ENCODE results near the gene GLB1L3. TPM values are rescaled to one million over a fixed set of nuclear protein-coding genes. Genes with fewer than 3 reads are reported as not detected.
"Not testable (repeated sequence)": the region's sequence is repeated elsewhere in the genome, so short reads cannot be mapped to it uniquely, and the experiment has no call there.

GLB1L3 gene
- total RNA-seq, 4 donors from 2014 or later, result not detected

- Histone ChIP-seq H3K9me3 (peaks cover 0 to 6% (median 0%) of the 10 kb centered on the region in 4 donors), H3K27ac (no peak overlapping the region), H3K4me3 (no peak overlapping the region), H3K36me3 (no peaks in the 10 kb centered on the region), H3K4me1 (peaks cover 0 to 2% (median 0%) of the 10 kb centered on the region in 4 donors), H3K27me3 (peaks cover 0 to 39% of the 10 kb centered on the region in 2 donors)
- 78 to 79% methylated on average over 22 of the region's 22 CpGs for WGBS, 2 donors
- no peak for DNase-seq (ENCODE audit: low spot score in 2 of 2)
- no peak for TF ChIP-seq POLR2A (IDR thresholded peaks at IDR 0.05)
- no peak for TF ChIP-seq CTCF (IDR thresholded peaks at IDR 0.05)
- no peak for TF ChIP-seq EP300 (IDR thresholded peaks at IDR 0.05)
These were observed 6.2 kb downstream of the GLB1L3 start for GRCh38 chr11:134282121-134283045.

DNA sequence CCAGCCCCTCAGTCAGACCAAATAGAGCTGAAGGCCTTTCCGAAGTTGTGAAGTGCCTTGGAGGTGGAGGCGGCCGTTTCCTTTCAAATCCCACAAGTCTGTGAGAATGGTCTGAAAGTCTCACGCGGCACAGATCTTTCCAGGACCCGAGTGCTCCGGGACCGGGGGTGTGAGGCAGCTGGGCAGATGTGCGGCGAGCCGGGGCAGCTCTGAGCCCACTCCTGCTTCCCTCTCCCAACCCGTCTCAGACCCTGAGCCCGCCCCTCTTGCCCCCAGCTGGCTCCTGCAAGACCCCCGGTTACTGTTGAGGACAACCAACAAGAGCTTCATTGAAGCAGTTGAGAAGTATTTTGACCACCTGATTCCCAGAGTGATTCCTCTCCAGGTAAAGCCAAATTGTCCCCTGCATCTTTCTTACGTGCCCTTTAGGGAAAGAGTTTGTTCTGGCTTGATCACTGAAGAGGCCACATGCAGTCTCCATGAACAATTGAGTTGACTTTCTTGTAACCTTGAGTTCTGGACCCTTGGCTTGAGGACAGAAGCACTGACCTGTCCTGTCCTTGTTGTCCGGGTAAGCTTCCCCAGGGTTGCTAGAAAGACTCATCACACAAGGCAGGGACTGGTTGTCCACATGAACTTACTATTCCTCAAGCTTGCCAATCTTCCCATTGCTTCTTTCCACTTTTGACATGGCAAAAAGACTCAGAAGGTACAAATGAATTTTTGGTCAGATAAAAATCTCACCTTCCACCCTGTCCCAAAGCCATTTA lies 7.5 kb downstream of the GLB1L3 start:
- Histone ChIP-seq H3K9me3 (no peaks in the 10 kb centered on the region), H3K4me1 (no peaks in the 10 kb centered on the region), H3K36me3 (no peaks in the 10 kb centered on the region), H3K27me3 (peaks cover 0 to 27% of the 10 kb centered on the region in 2 donors), H3K4me3 (no peak overlapping the region), H3K27ac (no peak overlapping the region)
- DNase-seq (ENCODE audit: low spot score in 2 of 2), result no peak
- TF ChIP-seq POLR2A (IDR thresholded peaks at IDR 0.05), result no peak
- WGBS, 2 donors, result 75 to 79% methylated on average over 16 of the region's 16 CpGs

DNA sequence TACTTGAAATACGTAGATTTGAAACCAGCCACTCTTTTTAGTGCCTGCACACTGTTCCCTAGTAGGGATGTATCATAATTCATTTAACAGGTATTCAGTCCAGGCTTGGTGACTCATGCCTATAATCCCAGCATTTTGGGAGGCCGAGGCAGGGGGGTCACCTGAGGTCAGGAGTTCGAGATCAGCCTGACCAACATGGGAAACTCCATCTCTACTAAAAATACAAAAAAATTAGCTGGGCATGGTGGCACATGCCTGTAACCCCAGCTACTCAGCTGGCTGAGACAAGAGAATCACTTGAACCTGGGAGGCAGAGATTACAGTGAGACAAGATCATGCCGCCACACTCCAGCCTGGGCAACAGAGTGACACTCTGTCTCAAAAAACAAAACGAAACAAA lies 8.2 kb downstream of the GLB1L3 start:
- H3K36me3 ChIP-seq; DNase-seq (ENCODE audit: low spot score in 2 of 2); H3K4me1 ChIP-seq; H3K4me3 ChIP-seq; H3K27ac ChIP-seq; H3K9me3 ChIP-seq: not testable (repeated sequence)
- H3K27me3 ChIP-seq, result peaks cover 0 to 19% of the 10 kb centered on the region in 2 donors
- WGBS, 2 donors, result 86 to 88% methylated on average over 5 of the region's 5 CpGs

- peaks cover 0 to 11% (median 0%) of the 10 kb centered on the region in 4 donors for H3K4me1 ChIP-seq
- no peak overlapping the region for H3K4me3 ChIP-seq
- H3K27ac ChIP-seq, result no peak overlapping the region
- H3K27me3 ChIP-seq, result no peaks in the 10 kb centered on the region
- H3K36me3 ChIP-seq, result no peaks in the 10 kb centered on the region
- H3K9me3 ChIP-seq, result no peaks in the 10 kb centered on the region
- TF ChIP-seq CTCF (IDR thresholded peaks at IDR 0.05) (no peak), EP300 (IDR thresholded peaks at IDR 0.05) (no peak), POLR2A (IDR thresholded peaks at IDR 0.05) (no peak)
- WGBS, 2 donors, result 74 to 76% methylated on average over 12 of the region's 12 CpGs
- no peak for DNase-seq (ENCODE audit: low spot score in 2 of 2)
These were observed 11.4 kb downstream of the GLB1L3 start for GRCh38 chr11:134287561-134287960.

- H3K4me1 ChIP-seq, result peaks cover 0 to 11% (median 0%) of the 10 kb centered on the region in 4 donors
- no peak for TF ChIP-seq CTCF (IDR thresholded peaks at IDR 0.05)
- TF ChIP-seq EP300 (IDR thresholded peaks at IDR 0.05), result no peak
- H3K27me3 ChIP-seq, result no peaks in the 10 kb centered on the region
- no peaks in the 10 kb centered on the region for H3K9me3 ChIP-seq
- no peaks in the 10 kb centered on the region for H3K36me3 ChIP-seq
- H3K4me3 ChIP-seq, result no peak overlapping the region
- 92 to 94% methylated on average over 13 of the region's 13 CpGs for WGBS, 2 donors
- no peak for DNase-seq (ENCODE audit: low spot score in 2 of 2)
- no peak overlapping the region for H3K27ac ChIP-seq
These were observed 12.3 kb downstream of the GLB1L3 start for GRCh38 chr11:134288486-134288885.

GRCh38 chr11:134289167-134289566 lies 13.0 kb downstream of the GLB1L3 start:
- 67 to 84% methylated on average over 4 of the region's 4 CpGs for WGBS, 2 donors
- no peaks in the 10 kb centered on the region for H3K9me3 ChIP-seq
- no peak for DNase-seq (ENCODE audit: low spot score in 2 of 2)
- H3K36me3 ChIP-seq, result no peaks in the 10 kb centered on the region
- H3K4me3 ChIP-seq, result no peak overlapping the region
- TF ChIP-seq POLR2A (IDR thresholded peaks at IDR 0.05) (no peak), EP300 (IDR thresholded peaks at IDR 0.05) (no peak), CTCF (IDR thresholded peaks at IDR 0.05) (no peak)
- no peak overlapping the region for H3K27ac ChIP-seq
- H3K27me3 ChIP-seq, result no peaks in the 10 kb centered on the region
- H3K4me1 ChIP-seq, result peaks cover 0 to 11% (median 0%) of the 10 kb centered on the region in 4 donors
